Mononuclear cell (primary cell): ENCODE data around the gene SMC3. TPM values are rescaled to one million over a fixed set of nuclear protein-coding genes. Genes with fewer than 3 reads are reported as not detected.

Experiments used
- H3K27me3 ChIP-seq: 2 replicates; pipeline ENCODE4 v1.6.0; 2011; ENCODE audit warnings: low read length, control low read depth; ENCODE audit not compliant: insufficient read depth
- H3K4me1 ChIP-seq: 2 replicates; pipeline ENCODE4 v1.5.1; 2011; ENCODE audit warnings: mild to moderate bottlenecking, low read length, control low read depth; ENCODE audit not compliant: insufficient read depth
- H3K4me3 ChIP-seq: 2 replicates; pipeline ENCODE4 v1.5.1; 2011; ENCODE audit warnings: mild to moderate bottlenecking, low read length, moderate library complexity
- H3K9me3 ChIP-seq: 2 replicates; pipeline ENCODE4 v1.5.1; 2011; ENCODE audit warnings: low read depth, mild to moderate bottlenecking, control low read depth, low read length
- total RNA-seq: library from RNA; depleted of rRNA; stranded (reverse); fragments of >200 nt; gene quantifications from one replicate; pipeline ENCODE4 v1.2.3, GENCODE V29; 2012

The SMC3 gene
- total RNA-seq, 1 donor, result 34.6 TPM

GRCh38 chr10:110533149-110533548 lies 34.3 kb upstream of the SMC3 start:
- Histone ChIP-seq H3K9me3 (no peaks in the 10 kb centered on the region), H3K4me1 (peaks cover 42% of the 10 kb centered on the region), H3K4me3 (no peak overlapping the region), H3K27me3 (no peaks in the 10 kb centered on the region)

- no peak overlapping the region for H3K4me3 ChIP-seq
- no peaks in the 10 kb centered on the region for H3K9me3 ChIP-seq
- no peaks in the 10 kb centered on the region for H3K27me3 ChIP-seq
- H3K4me1 ChIP-seq, result peaks cover 32% of the 10 kb centered on the region
Observed at GRCh38 chr10:110534571-110534970, 32.9 kb upstream of the SMC3 start.

GRCh38 chr10:110535958-110536891 lies 31.3 kb upstream of the SMC3 start:
- Histone ChIP-seq H3K4me3 (no peak overlapping the region), H3K9me3 (no peaks in the 10 kb centered on the region), H3K27me3 (no peaks in the 10 kb centered on the region), H3K4me1 (peaks cover 23% of the 10 kb centered on the region)

GRCh38 chr10:110539091-110539490 lies 28.4 kb upstream of the SMC3 start:
- no peak overlapping the region for H3K4me3 ChIP-seq
- H3K9me3 ChIP-seq, result no peaks in the 10 kb centered on the region
- H3K27me3 ChIP-seq, result no peaks in the 10 kb centered on the region
- H3K4me1 ChIP-seq, result peaks cover 23% of the 10 kb centered on the region

GRCh38 chr10:110540031-110540430 lies 27.5 kb upstream of the SMC3 start:
- no peaks in the 10 kb centered on the region for H3K27me3 ChIP-seq
- H3K9me3 ChIP-seq, result no peaks in the 10 kb centered on the region
- H3K4me1 ChIP-seq, result peaks cover 17% of the 10 kb centered on the region
- no peak overlapping the region for H3K4me3 ChIP-seq

- H3K27me3 ChIP-seq, result peaks cover 10% of the 10 kb centered on the region
- no peak overlapping the region for H3K4me3 ChIP-seq
- no peaks in the 10 kb centered on the region for H3K9me3 ChIP-seq
- no peaks in the 10 kb centered on the region for H3K4me1 ChIP-seq
Observed at GRCh38 chr10:110544958-110545537, 22.4 kb upstream of the SMC3 start.

GRCh38 chr10:110546077-110546476 lies 21.4 kb upstream of the SMC3 start:
- no peaks in the 10 kb centered on the region for H3K4me1 ChIP-seq
- H3K27me3 ChIP-seq, result peaks cover 10% of the 10 kb centered on the region

GRCh38 chr10:110546499-110547110 lies 20.9 kb upstream of the SMC3 start:
- Histone ChIP-seq H3K4me3 (no peak overlapping the region), H3K4me1 (no peaks in the 10 kb centered on the region)

More at GRCh38 chr10:110546077-110546476, 21.4 kb upstream of the SMC3 start:
- Histone ChIP-seq H3K4me3 (no peak overlapping the region), H3K9me3 (no peaks in the 10 kb centered on the region)

GRCh38 chr10:110547139-110547761 lies 20.2 kb upstream of the SMC3 start:
- Histone ChIP-seq H3K27me3 (peaks cover 13% of the 10 kb centered on the region), H3K4me3 (no peak overlapping the region), H3K9me3 (no peaks in the 10 kb centered on the region), H3K4me1 (no peaks in the 10 kb centered on the region)

More at GRCh38 chr10:110546499-110547110, 20.9 kb upstream of the SMC3 start:
- Histone ChIP-seq H3K9me3 (no peaks in the 10 kb centered on the region), H3K27me3 (peaks cover 13% of the 10 kb centered on the region)

- no peak overlapping the region for H3K4me3 ChIP-seq
- peaks cover 13% of the 10 kb centered on the region for H3K27me3 ChIP-seq
- no peaks in the 10 kb centered on the region for H3K9me3 ChIP-seq
- no peaks in the 10 kb centered on the region for H3K4me1 ChIP-seq
Observed at GRCh38 chr10:110548002-110548401, 19.5 kb upstream of the SMC3 start.

GRCh38 chr10:110549211-110549610 lies 18.3 kb upstream of the SMC3 start:
- no peak overlapping the region for H3K4me3 ChIP-seq
- no peaks in the 10 kb centered on the region for H3K4me1 ChIP-seq
- H3K9me3 ChIP-seq, result no peaks in the 10 kb centered on the region
- peaks cover 13% of the 10 kb centered on the region for H3K27me3 ChIP-seq

- H3K4me3 ChIP-seq, result no peak overlapping the region
- H3K27me3 ChIP-seq, result peaks cover 5% of the 10 kb centered on the region
- no peaks in the 10 kb centered on the region for H3K9me3 ChIP-seq
- H3K4me1 ChIP-seq, result peaks cover 4% of the 10 kb centered on the region
Observed at GRCh38 chr10:110553905-110554304, 13.6 kb upstream of the SMC3 start.

- Histone ChIP-seq H3K4me3 (no peak overlapping the region), H3K9me3 (no peaks in the 10 kb centered on the region), H3K4me1 (peaks cover 4% of the 10 kb centered on the region), H3K27me3 (peaks cover 3% of the 10 kb centered on the region)
Observed at GRCh38 chr10:110556296-110556695, 11.2 kb upstream of the SMC3 start.

- H3K4me1 ChIP-seq, result peaks cover 4% of the 10 kb centered on the region
- no peaks in the 10 kb centered on the region for H3K9me3 ChIP-seq
- no peak overlapping the region for H3K4me3 ChIP-seq
- no peaks in the 10 kb centered on the region for H3K27me3 ChIP-seq
Observed at GRCh38 chr10:110556969-110557601, 10.4 kb upstream of the SMC3 start.
